ENCODE data around the gene FUT7.

- TF ChIP-seq, protein P1, sequence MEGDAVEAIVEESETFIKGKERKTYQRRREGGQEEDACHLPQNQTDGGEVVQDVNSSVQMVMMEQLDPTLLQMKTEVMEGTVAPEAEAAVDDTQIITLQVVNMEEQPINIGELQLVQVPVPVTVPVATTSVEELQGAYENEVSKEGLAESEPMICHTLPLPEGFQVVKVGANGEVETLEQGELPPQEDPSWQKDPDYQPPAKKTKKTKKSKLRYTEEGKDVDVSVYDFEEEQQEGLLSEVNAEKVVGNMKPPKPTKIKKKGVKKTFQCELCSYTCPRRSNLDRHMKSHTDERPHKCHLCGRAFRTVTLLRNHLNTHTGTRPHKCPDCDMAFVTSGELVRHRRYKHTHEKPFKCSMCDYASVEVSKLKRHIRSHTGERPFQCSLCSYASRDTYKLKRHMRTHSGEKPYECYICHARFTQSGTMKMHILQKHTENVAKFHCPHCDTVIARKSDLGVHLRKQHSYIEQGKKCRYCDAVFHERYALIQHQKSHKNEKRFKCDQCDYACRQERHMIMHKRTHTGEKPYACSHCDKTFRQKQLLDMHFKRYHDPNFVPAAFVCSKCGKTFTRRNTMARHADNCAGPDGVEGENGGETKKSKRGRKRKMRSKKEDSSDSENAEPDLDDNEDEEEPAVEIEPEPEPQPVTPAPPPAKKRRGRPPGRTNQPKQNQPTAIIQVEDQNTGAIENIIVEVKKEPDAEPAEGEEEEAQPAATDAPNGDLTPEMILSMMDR (IDR thresholded peaks at IDR 0.05; ENCODE audit: low read length), result no peak
- no peak for TF ChIP-seq EZH2 (IDR thresholded peaks at IDR 0.05; ENCODE audit: borderline replicate concordance, low read length)
These were observed 43.4 kb upstream of the FUT7 start for GRCh38 chr9:137075275-137075775.
